Measurements from ENCODE around the gene MEN1.

DNA sequence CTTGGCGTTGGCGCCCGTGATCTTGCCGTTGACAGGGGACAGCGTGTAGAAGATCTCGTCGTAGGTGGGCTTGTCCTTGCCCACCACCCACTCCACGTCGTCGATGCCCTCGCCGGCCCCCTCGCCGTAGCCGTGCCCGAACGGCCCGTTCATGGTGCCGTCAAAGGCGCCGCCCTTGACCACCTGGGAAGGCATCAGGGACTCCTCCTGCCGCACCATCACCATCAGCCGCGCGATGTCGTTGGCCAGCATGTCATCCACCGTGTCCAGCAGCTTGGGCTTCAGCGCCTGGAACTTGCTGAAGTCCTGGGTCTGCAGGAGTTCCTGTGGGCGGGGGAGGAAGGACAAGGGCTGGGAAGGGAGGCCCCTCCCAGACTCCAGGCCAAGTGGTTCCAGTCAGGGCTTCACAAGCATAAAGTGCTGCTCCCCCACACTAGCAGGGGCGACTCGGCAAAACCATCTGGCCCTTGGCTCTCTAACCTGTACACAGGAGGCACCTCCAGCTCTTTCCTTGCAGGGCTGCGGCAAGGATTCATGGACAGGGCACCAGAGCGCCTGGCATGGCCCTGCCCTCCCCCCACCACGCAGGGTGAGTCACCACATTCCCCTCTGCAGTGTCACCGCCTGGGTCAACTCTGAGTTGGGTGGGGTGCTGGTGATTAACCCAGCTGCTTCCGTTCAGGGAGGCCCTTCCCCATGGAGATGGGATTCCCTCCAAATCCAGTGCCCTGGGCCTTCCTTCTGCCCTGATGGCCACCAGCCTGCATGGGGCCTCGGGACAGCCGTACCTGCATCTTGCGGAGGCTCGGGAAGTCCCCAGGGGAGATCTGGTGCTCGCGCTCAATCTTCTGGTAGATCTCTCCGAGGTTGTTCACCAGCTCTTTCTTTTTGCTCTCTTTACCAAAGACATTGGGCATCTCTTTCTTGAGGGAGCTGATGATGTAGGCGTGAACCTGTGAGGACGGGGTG lies 44.5 kb upstream of the MEN1 start:
- TF ChIP-seq, protein P1, sequence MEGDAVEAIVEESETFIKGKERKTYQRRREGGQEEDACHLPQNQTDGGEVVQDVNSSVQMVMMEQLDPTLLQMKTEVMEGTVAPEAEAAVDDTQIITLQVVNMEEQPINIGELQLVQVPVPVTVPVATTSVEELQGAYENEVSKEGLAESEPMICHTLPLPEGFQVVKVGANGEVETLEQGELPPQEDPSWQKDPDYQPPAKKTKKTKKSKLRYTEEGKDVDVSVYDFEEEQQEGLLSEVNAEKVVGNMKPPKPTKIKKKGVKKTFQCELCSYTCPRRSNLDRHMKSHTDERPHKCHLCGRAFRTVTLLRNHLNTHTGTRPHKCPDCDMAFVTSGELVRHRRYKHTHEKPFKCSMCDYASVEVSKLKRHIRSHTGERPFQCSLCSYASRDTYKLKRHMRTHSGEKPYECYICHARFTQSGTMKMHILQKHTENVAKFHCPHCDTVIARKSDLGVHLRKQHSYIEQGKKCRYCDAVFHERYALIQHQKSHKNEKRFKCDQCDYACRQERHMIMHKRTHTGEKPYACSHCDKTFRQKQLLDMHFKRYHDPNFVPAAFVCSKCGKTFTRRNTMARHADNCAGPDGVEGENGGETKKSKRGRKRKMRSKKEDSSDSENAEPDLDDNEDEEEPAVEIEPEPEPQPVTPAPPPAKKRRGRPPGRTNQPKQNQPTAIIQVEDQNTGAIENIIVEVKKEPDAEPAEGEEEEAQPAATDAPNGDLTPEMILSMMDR (optimal IDR thresholded peaks at IDR 0.05 in 1 of 3, IDR thresholded peaks at IDR 0.05 in 1 of 3, conservative IDR thresholded peaks at IDR 0.05 in 1 of 3; ENCODE audit: extremely low read depth in 1 of 3, insufficient read depth in 2 of 3, low read length in 3 of 3) = no peak
- no peak for TF ChIP-seq EZH2 (IDR thresholded peaks at IDR 0.05; ENCODE audit: low read length)

Measured in keratinocyte (primary cell).